ENCODE measurements around the gene XXYLT1. TPM values are rescaled to one million over a fixed set of nuclear protein-coding genes. Genes with fewer than 3 reads are reported as not detected.
A peak's percentile ranks its signal among the peaks of the same experiment; 100 is the strongest.

XXYLT1 gene
- total and polyA plus RNA-seq, 7 donors: 2.5 to 13.8 (median 11.1) TPM

- no peak for DNase-seq
- Histone ChIP-seq H3K9me3 (no peaks in the 10 kb centered on the region), H3K27ac (no peak overlapping the region), H3K4me3 (no peak overlapping the region), H3K4me1 (peaks cover 0 to 16% (median 13%) of the 10 kb centered on the region in 4 donors), H3K27me3 (no peaks in the 10 kb centered on the region), H3K36me3 (no peaks in the 10 kb centered on the region)
- 80 to 93% methylated on average over 3 of the region's 3 CpGs for WGBS, 2 donors
- TF ChIP-seq CTCF (IDR thresholded peaks at IDR 0.05) (no peak), POLR2A (IDR thresholded peaks at IDR 0.05) (no peak), EP300 (IDR thresholded peaks at IDR 0.05) (no peak), POLR2AphosphoS5 (IDR thresholded peaks at IDR 0.05) (no peak)
- intact Hi-C loops (cut with DNase I): no loop called here
These were observed 210.8 kb downstream of the XXYLT1 start for GRCh38 chr3:195060217-195060481.

DNA sequence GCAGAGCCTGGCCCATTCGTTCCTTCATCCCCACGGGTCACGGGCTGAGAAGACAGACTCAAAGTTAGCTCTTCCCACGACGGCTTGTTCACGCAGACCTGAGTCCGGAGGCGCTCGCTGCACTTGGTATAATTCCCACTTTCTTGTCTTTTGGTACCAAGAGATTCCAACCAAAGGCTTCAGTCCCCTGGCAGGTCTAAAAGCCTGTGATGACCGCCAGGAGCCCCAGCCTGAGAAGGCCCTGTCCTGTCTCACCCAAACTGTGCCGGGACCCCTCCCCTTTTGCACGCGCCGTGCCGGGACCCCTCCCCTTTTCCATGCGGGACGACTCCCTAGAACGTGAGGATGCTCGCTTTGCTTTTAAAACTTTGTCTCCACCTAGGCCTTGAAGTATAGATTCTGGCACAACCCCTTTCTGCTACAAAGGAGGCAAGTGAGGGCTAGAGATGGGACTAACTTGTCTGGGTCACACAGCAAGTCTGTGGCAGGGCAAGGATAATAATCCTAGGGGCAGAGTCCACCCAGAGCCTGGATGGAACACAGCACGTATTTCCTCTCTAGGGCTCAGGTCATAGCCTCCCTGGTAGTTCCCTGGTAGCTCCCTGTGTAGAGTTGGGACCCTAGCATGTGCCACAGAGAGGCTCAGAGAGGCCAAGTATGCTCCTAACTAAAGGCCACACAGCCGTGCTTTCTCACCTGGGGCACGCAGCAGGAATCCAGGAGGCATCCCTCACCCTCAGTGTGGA, 211.3 kb downstream of the XXYLT1 start:
- DNase-seq: peak; percentile 41
- H3K9me3 ChIP-seq: no peaks in the 10 kb centered on the region
- no peak overlapping the region for H3K27ac ChIP-seq
- WGBS, 2 donors: 64 to 87% methylated on average over 22 of the region's 22 CpGs
- no peaks in the 10 kb centered on the region for H3K36me3 ChIP-seq
- no peak overlapping the region for H3K4me3 ChIP-seq
- peaks cover 0 to 11% (median 10%) of the 10 kb centered on the region in 4 donors for H3K4me1 ChIP-seq
- intact Hi-C loops (cut with DNase I): no loop called here
- TF ChIP-seq CTCF (IDR thresholded peaks at IDR 0.05) (no peak), EP300 (IDR thresholded peaks at IDR 0.05) (no peak), POLR2A (IDR thresholded peaks at IDR 0.05) (no peak), POLR2AphosphoS5 (IDR thresholded peaks at IDR 0.05) (no peak)
- H3K27me3 ChIP-seq: no peaks in the 10 kb centered on the region

- Histone ChIP-seq H3K4me1 (peaks cover 0 to 5% (median 4%) of the 10 kb centered on the region in 4 donors), H3K27ac (no peak overlapping the region), H3K36me3 (no peaks in the 10 kb centered on the region), H3K9me3 (no peaks in the 10 kb centered on the region), H3K4me3 (no peak overlapping the region), H3K27me3 (no peaks in the 10 kb centered on the region)
- intact Hi-C loops (cut with DNase I): no loop called here
- TF ChIP-seq POLR2AphosphoS5 (IDR thresholded peaks at IDR 0.05) (no peak), CTCF (IDR thresholded peaks at IDR 0.05) (no peak), EP300 (IDR thresholded peaks at IDR 0.05) (no peak), POLR2A (IDR thresholded peaks at IDR 0.05) (no peak)
- WGBS, 2 donors: 74 to 88% methylated on average over 13 of the region's 13 CpGs
- peak; percentile 73 for DNase-seq
These were observed 212.0 kb downstream of the XXYLT1 start for GRCh38 chr3:195059006-195059350.

DNA sequence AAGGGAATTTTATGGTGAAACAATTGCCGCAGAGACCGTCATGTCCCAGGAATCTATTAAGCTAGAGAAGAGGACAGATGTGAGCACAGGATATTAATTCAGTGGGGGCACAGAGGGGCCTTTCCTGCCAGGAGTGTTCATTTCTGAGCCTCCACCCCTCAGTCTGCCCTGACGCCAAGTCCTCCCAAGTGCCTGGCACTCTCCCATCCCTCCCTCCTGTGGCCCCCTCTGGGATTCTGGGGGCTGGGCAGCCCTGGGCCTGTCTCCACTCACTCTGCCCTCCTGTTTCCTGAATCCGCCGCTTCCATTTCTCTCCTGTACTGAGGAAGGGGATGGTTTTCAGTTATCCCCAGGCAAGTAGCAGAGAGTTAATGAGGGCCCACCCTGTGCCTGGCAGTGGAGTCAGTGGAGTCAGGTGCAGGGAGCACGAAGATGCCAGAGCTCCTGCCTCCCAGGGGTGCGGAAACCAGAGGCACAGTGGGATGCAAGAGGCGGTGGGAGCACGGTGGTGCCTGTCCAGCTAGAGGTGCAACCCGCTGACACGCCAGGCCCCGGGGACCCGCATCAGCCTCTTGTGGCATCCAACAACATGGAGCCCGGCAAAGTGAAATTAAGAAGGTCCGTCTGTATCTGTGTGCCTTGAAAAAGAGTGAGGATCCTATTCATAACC, 212.5 kb downstream of the XXYLT1 start:
- H3K4me1 ChIP-seq: no peaks in the 10 kb centered on the region
- no peak for TF ChIP-seq EP300 (IDR thresholded peaks at IDR 0.05)
- no peak for TF ChIP-seq POLR2AphosphoS5 (IDR thresholded peaks at IDR 0.05)
- TF ChIP-seq CTCF (IDR thresholded peaks at IDR 0.05): no peak
- TF ChIP-seq POLR2A (IDR thresholded peaks at IDR 0.05): no peak
- no peak overlapping the region for H3K4me3 ChIP-seq
- no peak overlapping the region for H3K27ac ChIP-seq
- DNase-seq: peak; percentile 55
- H3K9me3 ChIP-seq: no peaks in the 10 kb centered on the region
- 88 to 93% methylated on average over 15 of the region's 15 CpGs for WGBS, 2 donors
- H3K36me3 ChIP-seq: no peaks in the 10 kb centered on the region
- intact Hi-C loops (cut with DNase I): no loop called here
- H3K27me3 ChIP-seq: no peaks in the 10 kb centered on the region
